ENCODE data around the gene SLC7A8.

Gene SLC7A8

DNA sequence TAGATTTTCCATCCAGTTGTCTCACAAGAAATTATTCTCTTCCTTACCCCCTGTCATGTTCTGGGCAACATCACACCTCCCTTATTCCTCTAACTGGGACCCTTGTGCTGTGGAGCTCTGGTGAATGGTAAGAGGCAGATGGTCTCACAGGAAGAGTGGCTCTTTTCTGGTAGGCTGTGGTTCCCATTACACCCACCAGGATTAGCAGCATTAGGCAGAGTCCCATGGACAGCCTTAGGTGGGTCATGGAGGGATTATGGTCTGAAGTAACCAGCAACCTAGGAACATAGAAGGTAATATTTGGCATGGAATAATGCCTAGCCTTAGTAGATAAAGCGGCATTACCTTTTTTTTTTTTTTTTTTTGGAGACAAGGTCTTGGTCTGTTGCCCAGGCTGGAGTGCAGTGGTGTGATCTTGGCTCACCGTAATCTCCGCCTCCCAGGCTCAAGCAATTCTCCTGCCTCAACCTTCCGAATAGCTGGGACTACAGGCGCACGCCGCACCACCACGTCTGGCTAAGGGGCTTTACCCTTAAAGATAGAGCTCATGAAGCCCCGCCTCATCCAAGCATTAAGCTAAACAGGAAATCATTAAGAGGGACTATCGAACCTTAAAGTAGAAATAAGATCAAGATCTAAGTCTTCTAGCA, 84.1 kb downstream of the SLC7A8 start:
- no peak overlapping the region for H3K4me3 ChIP-seq (replicated peaks; ENCODE audit: low read depth, low read length)
- DNase-seq (ENCODE audit: extremely low read depth, low read depth): no peak
- TF ChIP-seq, protein P1, sequence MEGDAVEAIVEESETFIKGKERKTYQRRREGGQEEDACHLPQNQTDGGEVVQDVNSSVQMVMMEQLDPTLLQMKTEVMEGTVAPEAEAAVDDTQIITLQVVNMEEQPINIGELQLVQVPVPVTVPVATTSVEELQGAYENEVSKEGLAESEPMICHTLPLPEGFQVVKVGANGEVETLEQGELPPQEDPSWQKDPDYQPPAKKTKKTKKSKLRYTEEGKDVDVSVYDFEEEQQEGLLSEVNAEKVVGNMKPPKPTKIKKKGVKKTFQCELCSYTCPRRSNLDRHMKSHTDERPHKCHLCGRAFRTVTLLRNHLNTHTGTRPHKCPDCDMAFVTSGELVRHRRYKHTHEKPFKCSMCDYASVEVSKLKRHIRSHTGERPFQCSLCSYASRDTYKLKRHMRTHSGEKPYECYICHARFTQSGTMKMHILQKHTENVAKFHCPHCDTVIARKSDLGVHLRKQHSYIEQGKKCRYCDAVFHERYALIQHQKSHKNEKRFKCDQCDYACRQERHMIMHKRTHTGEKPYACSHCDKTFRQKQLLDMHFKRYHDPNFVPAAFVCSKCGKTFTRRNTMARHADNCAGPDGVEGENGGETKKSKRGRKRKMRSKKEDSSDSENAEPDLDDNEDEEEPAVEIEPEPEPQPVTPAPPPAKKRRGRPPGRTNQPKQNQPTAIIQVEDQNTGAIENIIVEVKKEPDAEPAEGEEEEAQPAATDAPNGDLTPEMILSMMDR (IDR thresholded peaks at IDR 0.05; ENCODE audit: low read depth, low read length, missing control alignments): no peak

DNA sequence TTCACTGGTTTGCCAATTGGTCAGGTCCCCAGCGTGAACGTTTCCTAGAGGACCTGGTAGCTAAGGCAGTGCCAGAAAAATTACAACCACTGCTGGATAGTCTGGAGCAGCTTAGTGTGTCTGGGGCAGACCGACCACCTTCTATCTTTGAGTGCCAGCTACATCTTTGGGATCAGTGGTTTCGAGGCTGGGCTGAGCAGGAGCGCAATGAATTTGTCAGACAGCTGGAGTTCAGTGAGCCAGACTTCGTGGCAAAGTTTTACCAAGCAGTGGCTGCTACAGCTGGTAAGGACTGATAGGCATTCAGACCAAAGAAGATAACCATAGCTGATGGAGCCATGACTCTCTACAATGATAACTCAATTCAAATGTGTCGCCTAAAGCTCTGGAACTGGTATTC, 85.7 kb downstream of the SLC7A8 start:
- TF ChIP-seq, protein P1 (IDR thresholded peaks at IDR 0.05; ENCODE audit: low read depth, low read length, missing control alignments): no peak
- no peak for DNase-seq (ENCODE audit: extremely low read depth, low read depth)
- H3K4me3 ChIP-seq (replicated peaks; ENCODE audit: low read depth, low read length): no peak overlapping the region

DNA sequence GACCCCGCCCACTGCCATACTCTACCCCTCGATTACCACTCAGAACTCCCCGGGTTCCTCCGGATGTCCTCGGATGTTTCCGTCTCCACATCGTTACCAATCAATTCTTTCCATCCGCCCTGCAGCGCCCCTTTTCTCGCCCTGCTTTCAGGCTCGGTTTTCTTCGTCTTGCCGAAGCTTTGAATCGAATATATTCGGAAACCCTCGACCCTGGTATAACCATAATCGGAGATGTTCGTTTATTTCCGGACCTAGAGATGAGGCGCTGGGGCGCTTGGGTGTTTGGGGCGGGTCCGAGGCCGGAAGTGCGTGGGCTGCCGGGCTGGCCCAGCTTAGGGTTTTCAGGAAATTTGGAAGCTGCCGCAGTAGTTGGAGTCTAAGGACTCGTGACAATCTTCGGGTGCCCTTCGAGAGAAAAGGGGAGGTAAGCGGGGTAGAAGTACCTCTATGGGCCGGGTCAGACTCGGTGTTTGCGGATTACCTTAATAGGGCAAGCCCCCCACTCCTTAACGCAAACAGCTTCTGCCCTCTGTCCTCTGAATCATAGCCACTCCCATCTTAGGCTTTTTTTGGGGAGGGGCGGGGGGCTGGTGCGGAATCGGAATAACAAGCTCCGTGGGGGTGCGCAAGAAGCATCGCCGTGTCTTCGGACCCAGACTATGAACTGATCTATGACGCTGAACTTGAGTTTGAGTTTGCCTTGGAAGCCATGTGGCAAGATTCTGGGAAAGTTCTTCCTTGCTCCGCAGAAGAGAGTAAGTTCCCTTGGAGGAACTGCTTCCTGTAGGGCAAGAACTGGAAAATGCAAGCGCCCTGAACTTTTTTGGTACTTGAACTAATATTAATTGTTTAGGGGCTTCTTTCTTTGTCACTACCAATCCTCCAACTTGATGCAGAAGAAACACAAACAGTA, 88.0 kb downstream of the SLC7A8 start, which contains the start of gene C14orf119:
C14orf119 (plus strand) TSS at position 310 of the 913 bp plus-strand sequence. CDS start 2,154 bp downstream, outside the sequence.
- DNase-seq (ENCODE audit: extremely low read depth, low read depth): peak; percentile 98
- TF ChIP-seq, protein P1 (IDR thresholded peaks at IDR 0.05; ENCODE audit: low read depth, low read length, missing control alignments): no peak
- H3K4me3 ChIP-seq (replicated peaks; ENCODE audit: low read depth, low read length): peak within 1 kb of the TSS; percentile 94

DNA sequence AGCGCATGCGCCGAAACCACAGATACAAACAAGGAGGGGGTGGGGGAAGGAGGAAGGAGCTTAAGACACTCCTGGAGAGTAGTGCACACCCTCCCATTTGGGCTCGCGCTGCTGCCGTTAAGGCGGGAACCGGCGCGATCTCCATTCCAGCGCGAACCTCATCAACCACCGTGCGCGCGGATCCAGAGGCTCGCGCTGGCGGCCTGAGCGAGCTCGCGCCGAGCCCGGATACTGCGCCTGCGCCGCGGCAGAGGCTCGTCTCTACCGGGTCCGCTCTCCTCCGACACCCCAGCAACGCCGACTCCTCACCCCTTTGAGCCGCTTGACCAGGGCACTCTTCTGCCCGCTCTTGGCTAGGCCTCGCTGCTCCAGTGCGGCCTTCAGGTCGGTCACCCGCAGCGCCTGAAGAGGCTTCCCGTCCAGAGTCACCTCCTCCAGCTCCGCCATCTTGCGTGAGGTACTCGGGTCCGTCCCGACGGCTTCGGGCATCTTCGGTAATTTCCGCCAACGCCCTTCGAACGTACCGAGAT, 88.7 kb downstream of the SLC7A8 start, which contains the start of gene ACIN1:
ACIN1 (minus strand) TSS at position 471 of the 530 bp plus-strand sequence; CDS start at position 447, 24 bp downstream.
- peak within 1 kb of the TSS; percentile 94 for H3K4me3 ChIP-seq (replicated peaks; ENCODE audit: low read depth, low read length)
- peak; percentile 68 for DNase-seq (ENCODE audit: extremely low read depth, low read depth)
- TF ChIP-seq, protein P1 (IDR thresholded peaks at IDR 0.05; ENCODE audit: low read depth, low read length, missing control alignments): no peak

DNA sequence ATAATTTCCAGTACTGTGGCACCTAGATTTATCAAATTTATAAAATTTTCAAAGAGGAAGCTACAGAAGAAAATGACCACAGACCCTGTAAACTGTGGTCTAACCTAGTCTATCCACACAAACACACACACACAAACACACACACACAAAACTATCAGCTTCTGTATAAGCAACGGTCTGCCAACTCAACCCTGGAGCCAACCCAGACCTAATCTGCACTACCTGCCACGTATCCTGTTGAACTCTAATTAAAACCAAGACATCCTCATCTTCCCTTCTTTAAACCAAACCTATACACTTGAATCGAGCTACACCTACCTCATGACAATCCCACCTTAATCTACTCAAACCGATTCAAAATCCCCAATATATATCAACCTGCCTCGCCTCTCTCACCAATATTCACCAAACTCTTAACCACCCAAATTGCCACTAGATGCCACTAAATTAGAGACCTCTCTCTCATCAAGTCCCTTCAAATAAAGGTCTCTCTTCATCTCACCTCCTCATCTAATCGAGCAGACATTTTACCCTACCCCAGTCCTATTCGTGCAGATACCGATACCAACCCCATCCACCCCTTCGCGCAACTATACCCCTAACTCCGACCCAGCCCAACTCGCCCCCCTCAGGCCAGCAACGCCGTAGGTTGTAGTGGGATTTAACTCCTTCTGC, 89.3 kb downstream of the SLC7A8 start:
- TF ChIP-seq, protein P1 (IDR thresholded peaks at IDR 0.05; ENCODE audit: low read depth, low read length, missing control alignments): no peak
- DNase-seq (ENCODE audit: extremely low read depth, low read depth): no peak
- H3K4me3 ChIP-seq (replicated peaks; ENCODE audit: low read depth, low read length): peak overlapping the region; percentile 94

DNA sequence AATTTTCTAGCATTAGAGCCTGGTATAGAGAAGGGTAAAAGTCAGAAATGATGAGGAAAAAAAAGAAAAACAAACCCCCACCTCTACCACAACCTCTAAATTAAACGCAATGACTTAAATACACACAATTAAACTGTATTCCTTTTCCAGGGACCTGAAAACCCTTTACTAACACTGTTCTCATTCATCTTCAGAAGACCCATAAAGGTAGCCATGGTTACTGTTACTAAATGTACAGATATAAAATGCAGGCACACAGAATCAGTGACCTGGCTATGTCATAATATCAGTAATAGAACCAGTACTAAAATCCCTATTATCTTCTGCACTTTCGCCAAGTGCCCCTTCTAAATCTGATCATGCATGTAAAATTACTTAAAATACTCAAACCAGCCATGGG, 89.9 kb downstream of the SLC7A8 start:
- no peak for DNase-seq (ENCODE audit: extremely low read depth, low read depth)
- TF ChIP-seq, protein P1 (IDR thresholded peaks at IDR 0.05; ENCODE audit: low read depth, low read length, missing control alignments): no peak
- H3K4me3 ChIP-seq (replicated peaks; ENCODE audit: low read depth, low read length): peak overlapping the region; percentile 94
